Myocyte (in vitro differentiated cells): ENCODE measurements around the gene SEPTIN1. TPM values are rescaled to one million over a fixed set of nuclear protein-coding genes. Genes with fewer than 3 reads are reported as not detected.
"Not testable (repeated sequence)": the region's sequence is repeated elsewhere in the genome, so short reads cannot be mapped to it uniquely, and the experiment has no call there.

ENCODE experiments used
- DNase-seq: peaks from one replicate; pipeline ENCODE4 v3.0.0-alpha.2; 2012; ENCODE audit warnings: low read depth
- total RNA-seq: library from RNA; depleted of rRNA; stranded (reverse); fragments of >200 nt; gene quantifications from 2 replicates; pipeline ENCODE4 v1.2.3, GENCODE V29; 2014

Gene SEPTIN1
- total RNA-seq, 1 donor from 2014 or later = 0.13 TPM

DNA sequence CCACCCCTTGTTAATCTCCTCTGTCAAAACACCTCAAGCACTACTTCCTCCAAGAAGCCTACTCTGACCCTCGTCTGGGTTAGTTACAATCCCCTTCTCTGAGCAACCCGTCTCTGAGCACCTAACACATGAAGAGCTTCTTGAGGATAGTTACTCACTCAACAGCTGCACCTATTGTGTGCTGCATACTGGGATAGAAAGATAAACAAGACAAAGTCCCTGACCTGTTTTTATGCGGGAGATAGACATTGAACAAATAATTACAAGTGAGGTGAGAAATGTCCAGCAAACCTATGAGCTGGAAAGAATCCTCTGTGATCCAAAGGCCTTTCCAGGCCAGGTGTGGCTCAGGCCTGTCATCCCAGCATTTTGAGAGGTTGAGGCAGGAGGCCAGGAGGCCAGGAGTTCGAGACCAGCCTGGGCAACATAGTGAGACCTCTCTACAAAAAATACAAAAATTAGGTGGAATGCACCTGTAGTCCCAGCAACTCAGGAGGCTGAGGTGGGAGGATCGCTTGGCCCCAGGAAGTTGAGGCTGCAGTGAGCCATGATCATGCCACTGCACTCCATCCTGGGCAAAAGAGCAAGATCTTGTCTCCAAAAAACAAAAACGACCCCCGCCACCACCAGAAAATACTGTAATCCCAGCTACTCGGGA, 19.5 kb upstream of the SEPTIN1 start:
- no peak for DNase-seq

- no peak for DNase-seq
Measured at GRCh38 chr16:30399435-30400186, 17.2 kb upstream of the SEPTIN1 start.

- DNase-seq = no peak
Measured at GRCh38 chr16:30398661-30399434, 16.5 kb upstream of the SEPTIN1 start.

GRCh38 chr16:30397776-30398660, 15.7 kb upstream of the SEPTIN1 start:
- DNase-seq = no peak

GRCh38 chr16:30397056-30397455, 14.7 kb upstream of the SEPTIN1 start:
- DNase-seq = no peak

- DNase-seq = not testable (repeated sequence)
Measured at GRCh38 chr16:30396627-30397026, 14.3 kb upstream of the SEPTIN1 start.

- DNase-seq = no peak
Measured at GRCh38 chr16:30395992-30396585, 13.7 kb upstream of the SEPTIN1 start.

DNA sequence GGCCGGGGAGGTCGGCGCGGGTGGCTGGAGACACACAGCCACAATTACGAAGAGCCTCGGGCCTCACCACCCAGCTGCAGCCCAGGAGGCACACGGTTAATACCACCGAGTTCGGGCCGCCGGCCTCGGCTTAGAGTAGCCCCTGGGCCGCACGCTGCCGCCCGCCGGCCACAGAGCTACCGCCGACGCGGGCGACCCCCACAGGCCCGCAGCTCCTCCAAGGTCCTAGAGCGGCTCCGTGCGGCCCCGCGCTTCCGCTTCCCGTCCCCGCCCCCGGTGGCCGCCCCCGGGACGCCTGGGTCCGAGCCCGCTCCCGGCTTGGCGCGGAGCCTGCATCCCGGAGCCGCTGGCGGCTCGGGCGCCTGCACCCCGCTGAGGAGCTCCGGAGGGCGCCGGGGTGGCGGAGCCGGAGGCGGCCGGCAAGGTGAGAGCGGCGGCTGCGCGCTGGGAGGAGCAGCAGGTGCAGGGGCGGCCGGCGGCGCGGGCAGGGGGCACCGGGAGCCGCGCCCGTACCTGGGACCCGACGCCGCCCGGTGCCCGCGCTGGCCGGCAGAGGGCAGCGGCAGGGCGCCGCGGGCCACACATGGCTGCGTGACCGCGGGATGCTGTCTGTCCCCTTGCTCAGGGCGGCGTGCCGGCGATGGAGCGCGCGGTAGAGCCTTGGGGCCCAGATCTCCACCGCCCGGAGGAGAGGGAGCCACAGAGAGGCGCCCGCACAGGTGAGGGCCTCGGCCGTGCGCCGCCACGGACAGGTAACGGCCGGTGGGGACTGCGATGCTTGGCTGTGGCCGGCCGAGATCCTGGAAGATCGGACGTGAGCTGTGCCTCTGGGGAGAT, 13.0 kb upstream of the SEPTIN1 start, which contains the start of gene ZNF48:
Gene ZNF48 (plus strand): TSS at position 266 of the 837 bp plus-strand sequence. CDS start 375 bp downstream, at position 641.
- peak; percentile 95 for DNase-seq

DNA sequence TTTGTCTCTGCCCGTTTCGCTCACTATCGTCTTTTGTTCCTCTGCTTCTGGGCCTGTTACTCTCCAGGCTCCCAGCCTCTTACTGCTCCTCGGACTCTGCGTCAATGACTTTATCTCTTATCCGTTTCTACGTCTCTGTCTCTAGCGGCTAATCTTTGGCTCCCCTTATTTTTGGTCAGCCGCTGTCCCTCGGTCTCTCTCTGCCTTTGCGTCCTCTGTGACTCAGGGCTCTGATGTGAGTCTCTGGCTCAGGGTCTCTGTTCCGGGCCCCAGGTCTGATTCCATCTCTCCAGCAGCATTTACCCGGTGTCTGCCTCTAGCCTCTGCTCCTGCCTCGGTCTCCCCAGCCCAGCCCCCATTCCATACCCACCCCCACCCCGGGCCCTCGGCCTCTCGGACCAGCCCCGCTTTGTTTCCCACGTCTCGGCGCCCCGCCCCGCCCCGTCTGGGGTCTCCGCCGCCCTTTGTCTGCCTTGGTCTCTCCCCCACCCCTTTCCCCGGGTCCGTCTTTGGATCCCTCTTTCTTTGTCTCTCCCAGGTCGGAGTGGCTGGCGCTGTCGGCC, 12.3 kb upstream of the SEPTIN1 start:
- DNase-seq = peak; percentile 40

DNA sequence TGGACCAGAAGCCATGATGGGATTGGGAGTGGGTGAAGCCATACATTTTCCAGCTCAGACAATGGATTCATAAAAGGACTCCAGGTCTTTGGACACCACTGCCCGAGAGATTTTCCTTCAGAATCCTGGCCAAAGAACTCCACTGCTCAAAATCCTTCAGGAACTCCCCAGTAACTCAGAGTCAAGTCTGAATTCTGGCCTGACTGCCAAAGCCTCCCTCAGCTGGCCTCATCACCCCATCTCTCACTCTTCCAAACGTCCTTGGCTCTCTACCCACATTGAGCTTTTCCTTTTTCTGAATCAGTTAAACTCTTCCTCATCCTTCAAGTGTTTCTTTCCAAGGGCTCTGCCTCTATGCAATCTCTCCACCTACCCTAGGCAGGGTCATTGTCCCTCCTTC, 1.2 kb upstream of the SEPTIN1 start:
- no peak for DNase-seq

- DNase-seq = peak; percentile 59
Measured at GRCh38 chr16:30381291-30382041, 895 bp downstream of the SEPTIN1 start.

GRCh38 chr16:30380803-30381208, 1.6 kb downstream of the SEPTIN1 start:
- peak; percentile 71 for DNase-seq

GRCh38 chr16:30380072-30380802, 2.1 kb downstream of the SEPTIN1 start:
- DNase-seq = peak; percentile 47

GRCh38 chr16:30379158-30379783, 3.1 kb downstream of the SEPTIN1 start:
- DNase-seq = peak; percentile 44

DNA sequence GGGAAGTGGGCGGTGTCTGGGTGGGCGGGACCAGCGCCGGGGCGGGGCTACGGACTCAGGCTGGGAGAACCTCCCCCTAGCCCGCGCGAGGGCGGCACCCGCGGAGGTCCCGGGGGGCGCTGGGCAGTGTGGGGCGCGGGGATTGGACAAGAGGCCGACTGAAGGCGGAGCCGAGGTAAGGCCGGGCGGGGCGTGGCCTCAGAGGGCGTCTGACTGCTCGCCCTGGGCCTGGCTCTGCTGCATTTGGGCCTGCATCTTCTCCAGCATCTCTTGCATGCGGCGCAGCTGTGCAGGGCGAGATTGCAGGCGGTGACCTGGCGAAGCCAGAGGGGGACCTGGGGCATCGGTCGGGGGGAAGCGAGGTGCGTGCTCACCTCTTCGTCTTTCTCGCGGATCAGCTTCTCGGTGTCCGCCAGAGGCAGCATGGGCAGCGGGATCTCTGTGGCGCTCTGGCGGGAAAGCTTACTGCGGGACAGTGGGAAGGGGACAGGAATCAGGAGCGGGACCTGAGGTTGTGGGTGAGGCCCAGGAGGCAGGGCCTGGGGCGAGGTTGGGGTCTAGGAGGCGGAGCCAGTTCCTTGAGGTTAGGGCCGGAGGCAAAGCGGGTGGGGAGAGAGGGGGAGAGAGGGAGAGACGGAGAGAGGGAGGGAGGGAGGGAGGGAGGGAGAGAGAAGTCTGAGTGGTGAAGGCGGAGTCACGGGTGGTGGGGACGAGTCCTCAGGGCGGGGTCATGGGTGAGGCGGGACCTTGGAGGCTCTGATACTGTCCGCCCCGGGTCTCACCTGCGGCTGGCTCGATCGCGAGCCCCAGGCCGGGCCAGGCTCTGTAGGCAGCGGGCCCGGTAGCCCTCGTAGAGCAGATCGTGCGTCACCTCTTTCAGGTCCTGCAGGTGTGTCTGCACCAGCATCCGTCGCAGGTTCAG, 3.9 kb downstream of the SEPTIN1 start:
- peak; percentile 95 for DNase-seq

GRCh38 chr16:30377812-30378235, 4.5 kb downstream of the SEPTIN1 start:
- peak; percentile 72 for DNase-seq
